Neural crest cell (in vitro differentiated cells): ENCODE results near the gene TIMM10. TPM values are rescaled to one million over a fixed set of nuclear protein-coding genes. Genes with fewer than 3 reads are reported as not detected.

Experiments
- DNase-seq: peaks from one replicate; pipeline ENCODE4 v3.0.0; 2021; ENCODE audit warnings: low read depth, mixed read lengths, low spot score
- H3K27ac Mint-ChIP-seq: one replicate; pipeline ENCODE4 v1.8.0; 2021; ENCODE audit warnings: mild to moderate bottlenecking, mixed read lengths; ENCODE audit not compliant: unreplicated experiment
- H3K27me3 Mint-ChIP-seq: 2 replicates; pipeline ENCODE4 v1.8.0; 2021; ENCODE audit warnings: low read depth, mild to moderate bottlenecking, mixed read lengths
- H3K36me3 Mint-ChIP-seq: 2 replicates; pipeline ENCODE4 v1.8.0; 2021; ENCODE audit warnings: low read depth, mild to moderate bottlenecking, mixed read lengths
- H3K4me1 Mint-ChIP-seq: 2 replicates; pipeline ENCODE4 v1.8.0; 2021; ENCODE audit warnings: mixed read lengths
- H3K4me3 Mint-ChIP-seq: one replicate; pipeline ENCODE4 v1.8.0; 2021; ENCODE audit warnings: mild to moderate bottlenecking, mixed read lengths
- H3K9me3 Mint-ChIP-seq: 2 replicates; pipeline ENCODE4 v1.8.0; 2021; ENCODE audit warnings: mixed read lengths
- CTCF ChIP-seq: fragments of 200-600 bp; sonication (generic); conservative IDR thresholded peaks from 2 replicates; pipeline ENCODE4 v1.5.0; 2021; ENCODE audit warnings: antibody characterized with exemption, mild to moderate bottlenecking
- total RNA-seq: library from RNA; stranded (reverse); gene quantifications from 2 replicates; pipeline ENCODE4 v1.2.1, GENCODE V29; 2021

The TIMM10 gene
- total RNA-seq, 1 donor from 2014 or later = 108 TPM

DNA sequence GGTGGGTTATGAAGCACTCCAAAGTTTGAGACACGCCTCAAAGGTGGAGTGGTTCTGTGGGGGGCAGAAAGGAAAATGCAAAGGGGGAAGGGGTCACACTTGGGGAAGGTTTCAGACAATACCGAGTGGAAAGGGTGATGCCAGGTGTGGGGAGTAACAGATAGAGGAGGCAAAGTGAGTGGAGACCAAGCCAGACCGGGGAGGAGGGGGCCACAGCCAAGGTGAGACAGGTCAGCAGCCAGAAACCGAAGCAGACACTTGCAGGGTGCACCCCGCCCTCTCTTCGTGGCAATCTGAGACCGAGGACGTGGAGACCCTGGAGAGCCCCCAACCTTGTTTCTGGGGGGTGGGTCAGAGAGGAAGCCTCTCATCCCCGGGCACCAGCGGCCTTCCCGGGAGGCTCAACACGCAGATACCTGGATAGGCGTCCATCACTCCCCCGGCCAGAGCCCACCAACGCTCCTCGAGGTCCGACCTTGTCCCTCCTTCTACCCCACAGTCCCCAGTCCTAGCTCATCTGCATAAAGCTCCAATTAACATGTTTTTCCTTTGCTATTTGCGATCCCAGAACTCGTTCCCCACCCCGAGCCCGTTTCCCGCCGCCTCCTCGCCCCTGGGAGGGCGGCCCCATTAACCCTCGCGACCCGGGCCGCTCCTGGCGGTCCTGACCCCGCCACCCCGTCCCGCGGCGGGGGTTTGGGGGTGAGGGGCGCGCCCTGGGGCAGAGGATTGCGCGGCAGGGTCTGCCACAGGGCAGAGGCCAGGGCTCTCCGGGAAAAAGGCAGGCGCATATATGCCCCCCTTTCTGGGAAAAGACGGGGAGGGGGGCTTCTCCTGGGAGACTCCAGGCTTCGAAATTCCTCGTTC lies 48.4 kb downstream of the TIMM10 start:
- H3K4me1 Mint-ChIP-seq = peaks cover 29% of the 10 kb centered on the region
- H3K27me3 Mint-ChIP-seq = peaks cover 65% of the 10 kb centered on the region
- H3K27ac Mint-ChIP-seq = no peak overlapping the region
- H3K4me3 Mint-ChIP-seq = peak overlapping the region; percentile 81
- DNase-seq = no peak
- no peaks in the 10 kb centered on the region for H3K36me3 Mint-ChIP-seq
- TF ChIP-seq CTCF = no peak
- H3K9me3 Mint-ChIP-seq = no peaks in the 10 kb centered on the region

- DNase-seq = no peak
- Mint-ChIP-seq H3K27ac (no peak overlapping the region), H3K4me1 (peaks cover 29% of the 10 kb centered on the region), H3K4me3 (peak overlapping the region; percentile 76), H3K36me3 (no peaks in the 10 kb centered on the region), H3K27me3 (peaks cover 71% of the 10 kb centered on the region), H3K9me3 (no peaks in the 10 kb centered on the region)
- TF ChIP-seq CTCF = no peak
These were observed 49.2 kb downstream of the TIMM10 start for GRCh38 chr11:57481315-57481714.

DNA sequence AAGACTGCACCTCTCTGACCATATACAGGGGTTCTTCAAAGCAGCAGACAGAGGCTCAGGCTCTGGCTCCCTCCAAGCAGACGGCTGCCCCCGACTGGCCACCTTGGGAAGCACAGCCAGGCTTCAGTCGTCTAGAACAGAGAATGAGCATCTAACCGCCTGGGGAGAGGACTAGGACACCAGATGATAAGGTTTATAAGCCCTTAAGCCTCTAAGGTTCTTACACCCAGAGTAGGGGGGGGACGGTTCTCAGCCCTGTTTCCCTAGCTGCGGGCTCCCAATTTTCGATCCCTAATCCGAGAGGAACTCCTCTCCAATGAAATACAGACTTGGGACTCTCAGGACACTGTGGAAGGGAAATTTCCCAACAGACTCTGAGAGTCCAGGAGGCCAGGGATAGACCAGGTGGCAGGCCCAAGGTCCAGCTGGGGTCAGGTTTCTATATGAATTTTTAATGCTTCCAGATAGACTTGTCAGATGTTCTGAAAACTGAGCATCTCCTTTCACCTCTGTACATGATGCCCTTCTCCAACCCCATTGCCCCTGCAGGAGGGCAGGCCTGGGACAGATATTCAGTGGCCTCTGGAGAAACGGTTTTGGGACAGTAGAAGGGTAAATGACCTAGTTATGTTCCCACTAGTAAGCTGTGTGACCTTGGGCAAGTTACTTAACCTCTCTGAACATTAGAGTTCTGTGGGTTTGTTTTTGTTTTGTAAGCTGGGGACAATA lies 50.0 kb downstream of the TIMM10 start:
- peak; percentile 72 for TF ChIP-seq CTCF
- H3K27me3 Mint-ChIP-seq = peaks cover 79% of the 10 kb centered on the region
- H3K36me3 Mint-ChIP-seq = no peaks in the 10 kb centered on the region
- H3K27ac Mint-ChIP-seq = no peak overlapping the region
- no peaks in the 10 kb centered on the region for H3K9me3 Mint-ChIP-seq
- H3K4me3 Mint-ChIP-seq = peak overlapping the region; percentile 38
- H3K4me1 Mint-ChIP-seq = peaks cover 29% of the 10 kb centered on the region
- DNase-seq = peak; percentile 78

GRCh38 chr11:57479911-57480310 lies 50.6 kb downstream of the TIMM10 start:
- peaks cover 29% of the 10 kb centered on the region for H3K4me1 Mint-ChIP-seq
- H3K27ac Mint-ChIP-seq = no peak overlapping the region
- H3K4me3 Mint-ChIP-seq = peak overlapping the region; percentile 38
- DNase-seq = no peak
- TF ChIP-seq CTCF = no peak
- H3K9me3 Mint-ChIP-seq = no peaks in the 10 kb centered on the region
- no peaks in the 10 kb centered on the region for H3K36me3 Mint-ChIP-seq
- peaks cover 85% of the 10 kb centered on the region for H3K27me3 Mint-ChIP-seq

- no peak for DNase-seq
- no peak for TF ChIP-seq CTCF
- Mint-ChIP-seq H3K4me3 (peak overlapping the region; percentile 79), H3K4me1 (peaks cover 29% of the 10 kb centered on the region), H3K27me3 (peaks cover 89% of the 10 kb centered on the region), H3K27ac (no peak overlapping the region), H3K36me3 (no peaks in the 10 kb centered on the region), H3K9me3 (no peaks in the 10 kb centered on the region)
These were observed 51.4 kb downstream of the TIMM10 start for GRCh38 chr11:57479021-57479663.
